Sigmoid colon (tissue), 7 donors: Measurements from ENCODE around the gene DNAH12. TPM values are rescaled to one million over a fixed set of nuclear protein-coding genes. Genes with fewer than 3 reads are reported as not detected.

Experiments used
- DNase-seq: peaks from one replicate; pipeline ENCODE4 v3.0.0-alpha.2; 2019
- H3K27ac ChIP-seq, 4 donors: fragments of 200-600 bp; sonication (generic); one replicate each; pipeline ENCODE4 v1.5.1; 2016 to 2019; ENCODE audit warnings: mild to moderate bottlenecking in 1 of 4
- H3K27me3 ChIP-seq, 3 donors: fragments of 200-600 bp; sonication (generic); one replicate each; pipeline ENCODE4 v1.5.1; 2019; ENCODE audit warnings: mild to moderate bottlenecking in 1 of 3
- H3K36me3 ChIP-seq, 4 donors: fragments of 200-600 bp; sonication (generic); one replicate each; pipeline ENCODE4 v1.5.1; 2016 to 2019
- H3K4me1 ChIP-seq, 4 donors: fragments of 200-600 bp; sonication (generic); one replicate each; pipeline ENCODE4 v1.5.1; 2017 to 2019
- H3K4me3 ChIP-seq, 4 donors: fragments of 200-600 bp; sonication (generic); one replicate each; pipeline ENCODE4 v1.5.1; 2017 to 2019; ENCODE audit warnings: mild to moderate bottlenecking in 2 of 4, moderate library complexity in 1 of 4
- H3K9me3 ChIP-seq, 4 donors: fragments of 200-600 bp in 3 of 4; sonication (generic) in 3 of 4; one replicate each; pipeline versions ENCODE4 v1.5.1 to v1.6.1; 2013 to 2019
- EP300 ChIP-seq, 4 donors: sonication (generic); formaldehyde crosslinking; IDR thresholded peaks; one replicate each; pipeline ENCODE4 v1.6.1; 2017; ENCODE audit warnings: antibody characterized with exemption in 4 of 4
- POLR2A ChIP-seq, 2 donors: fragments of 450-650 bp; IDR thresholded peaks; one replicate each; pipeline ENCODE4 v1.6.1; 2016; ENCODE audit warnings: antibody characterized with exemption in 2 of 2, mild to moderate bottlenecking in 2 of 2, moderate library complexity in 2 of 2
- POLR2AphosphoS5 ChIP-seq, 4 donors: sonication (generic); formaldehyde crosslinking; IDR thresholded peaks; one replicate each; pipeline ENCODE4 v1.6.1; 2017; ENCODE audit warnings: antibody characterized with exemption in 4 of 4
- WGBS, 2 donors: extraction: QIAGEN DNeasy Blood & Tissue Kit; methylation state at CpG; one replicate each; pipeline ENCODE4 v1.1.7; 2013; 5-methylcytosine and 5-hydroxymethylcytosine counted together
- intact Hi-C: fragments of 100-400 bp; cut with DNase I; formaldehyde crosslinking; loops from one replicate; pipeline ENCODE4 v1.15.1; 2023
- polyA plus RNA-seq, 3 donors: library from polyadenylated mRNA; stranded (reverse); fragments of 200-250 nt; gene quantifications; one replicate each; pipeline ENCODE4 v1.2.3, GENCODE V29; 2013
- total RNA-seq, 4 donors: library from RNA; depleted of rRNA; stranded (reverse); fragments of >200 nt; gene quantifications; one replicate each; pipeline ENCODE4 v1.1.0, GENCODE V29; 2016
- TF ChIP-seq, protein P1 (sequence below), 4 experiments: fragments of 450-650 bp in 3 of 4; fragments of 200-600 bp in 1 of 4; IDR thresholded peaks; one replicate each; pipeline ENCODE4 v1.5.1; 2016 to 2019; ENCODE audit warnings: antibody characterized with exemption in 4 of 4, mild to moderate bottlenecking in 3 of 4, moderate library complexity in 2 of 4
- donor health status: healthy with polysubstance abuse.
- donor health status: Bipolar disorder and iron deficiency.
- donor health status: healthy.

DNAH12 gene
- total and polyA plus RNA-seq, 7 donors, result 0.16 to 0.28 (median 0.27) TPM; not detected in 4

DNA sequence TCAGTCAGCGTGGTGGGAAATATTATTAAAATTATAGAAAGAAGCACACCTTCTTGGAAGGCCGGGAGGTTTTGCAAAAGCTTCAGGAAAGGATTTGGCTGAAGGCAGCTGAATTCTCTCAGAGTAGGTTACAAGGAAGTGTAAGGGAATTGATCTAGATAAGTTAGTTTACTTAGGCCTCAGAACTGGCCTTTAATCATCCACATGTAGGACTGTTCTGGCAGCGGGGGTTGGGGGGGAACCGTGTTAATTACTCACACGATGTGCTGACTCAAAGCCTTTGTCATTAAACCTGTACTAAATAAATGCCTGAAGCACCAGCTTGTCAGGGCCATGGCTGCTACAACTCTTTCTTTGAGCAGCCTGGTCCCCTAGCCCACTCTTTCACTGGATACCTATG is 264.5 kb downstream of the DNAH12 start:
- no peaks in the 10 kb centered on the region for H3K4me1 ChIP-seq
- no peak for DNase-seq
- TF ChIP-seq POLR2A (IDR thresholded peaks at IDR 0.05) (no peak), POLR2AphosphoS5 (IDR thresholded peaks at IDR 0.05) (no peak), EP300 (IDR thresholded peaks at IDR 0.05) (no peak)
- TF ChIP-seq, protein P1, sequence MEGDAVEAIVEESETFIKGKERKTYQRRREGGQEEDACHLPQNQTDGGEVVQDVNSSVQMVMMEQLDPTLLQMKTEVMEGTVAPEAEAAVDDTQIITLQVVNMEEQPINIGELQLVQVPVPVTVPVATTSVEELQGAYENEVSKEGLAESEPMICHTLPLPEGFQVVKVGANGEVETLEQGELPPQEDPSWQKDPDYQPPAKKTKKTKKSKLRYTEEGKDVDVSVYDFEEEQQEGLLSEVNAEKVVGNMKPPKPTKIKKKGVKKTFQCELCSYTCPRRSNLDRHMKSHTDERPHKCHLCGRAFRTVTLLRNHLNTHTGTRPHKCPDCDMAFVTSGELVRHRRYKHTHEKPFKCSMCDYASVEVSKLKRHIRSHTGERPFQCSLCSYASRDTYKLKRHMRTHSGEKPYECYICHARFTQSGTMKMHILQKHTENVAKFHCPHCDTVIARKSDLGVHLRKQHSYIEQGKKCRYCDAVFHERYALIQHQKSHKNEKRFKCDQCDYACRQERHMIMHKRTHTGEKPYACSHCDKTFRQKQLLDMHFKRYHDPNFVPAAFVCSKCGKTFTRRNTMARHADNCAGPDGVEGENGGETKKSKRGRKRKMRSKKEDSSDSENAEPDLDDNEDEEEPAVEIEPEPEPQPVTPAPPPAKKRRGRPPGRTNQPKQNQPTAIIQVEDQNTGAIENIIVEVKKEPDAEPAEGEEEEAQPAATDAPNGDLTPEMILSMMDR (IDR thresholded peaks at IDR 0.05), result no peak
- WGBS, 2 donors, result 60 to 89% methylated on average over 5 of the region's 5 CpGs
- no peak overlapping the region for H3K4me3 ChIP-seq
- no peak overlapping the region for H3K27ac ChIP-seq
- intact Hi-C loops, result no loop called here
- peaks cover 0 to 18% (median 0%) of the 10 kb centered on the region in 4 donors for H3K36me3 ChIP-seq
- no peaks in the 10 kb centered on the region for H3K27me3 ChIP-seq
- H3K9me3 ChIP-seq, result peaks cover 0 to 3% (median 0%) of the 10 kb centered on the region in 4 donors

DNA sequence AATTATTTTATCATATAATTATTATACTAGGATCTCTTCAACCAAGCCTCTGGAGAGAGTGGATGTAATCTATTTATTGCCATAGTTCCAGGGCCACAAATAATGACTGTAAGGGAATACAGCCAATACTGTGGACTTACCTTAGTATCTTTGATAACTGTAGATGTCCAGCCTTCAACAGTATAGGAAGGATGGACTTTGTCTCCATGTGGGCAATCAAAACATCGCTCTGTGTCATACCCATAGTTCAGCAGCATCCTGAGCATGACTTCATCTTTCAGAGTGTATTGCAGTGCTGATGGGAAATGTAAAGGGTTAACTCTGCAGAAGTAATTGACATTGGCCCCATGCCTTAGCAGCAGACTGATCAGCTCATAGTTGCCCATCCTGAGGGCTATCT is 265.9 kb downstream of the DNAH12 start:
- TF ChIP-seq, protein P1 (IDR thresholded peaks at IDR 0.05), result no peak
- TF ChIP-seq POLR2AphosphoS5 (IDR thresholded peaks at IDR 0.05), result no peak
- no peak for TF ChIP-seq POLR2A (IDR thresholded peaks at IDR 0.05)
- no peak for TF ChIP-seq EP300 (IDR thresholded peaks at IDR 0.05)
- 47 to 93% methylated on average over 1 of the region's 1 CpG for WGBS, 2 donors
- H3K4me3 ChIP-seq, result no peak overlapping the region
- intact Hi-C loops, result no loop called here
- H3K27me3 ChIP-seq, result no peaks in the 10 kb centered on the region
- peaks cover 0 to 30% (median 0%) of the 10 kb centered on the region in 4 donors for H3K36me3 ChIP-seq
- no peak for DNase-seq
- no peaks in the 10 kb centered on the region for H3K4me1 ChIP-seq
- H3K27ac ChIP-seq, result no peak overlapping the region
- peaks cover 0 to 3% (median 0%) of the 10 kb centered on the region in 4 donors for H3K9me3 ChIP-seq

DNA sequence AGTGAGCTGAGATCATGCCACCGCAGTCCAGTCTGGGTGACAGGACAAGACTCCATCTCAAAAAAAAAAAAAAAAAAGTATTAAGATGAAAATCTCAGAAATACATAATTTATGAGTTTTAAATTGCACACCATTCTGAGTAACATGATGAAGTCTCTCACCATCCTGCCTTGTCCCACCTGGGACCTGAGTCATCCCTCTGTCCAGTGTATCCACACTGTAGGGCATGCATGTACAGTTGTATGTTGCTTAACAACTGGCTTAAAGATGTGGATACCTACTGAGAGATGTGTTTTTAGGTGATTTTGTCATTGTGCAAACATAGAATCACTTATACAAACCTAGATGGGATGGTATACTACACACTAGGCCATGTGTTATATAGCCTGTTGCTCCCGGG is 268.8 kb downstream of the DNAH12 start:
- Histone ChIP-seq H3K27me3 (no peaks in the 10 kb centered on the region), H3K36me3 (peaks cover 0 to 53% (median 0%) of the 10 kb centered on the region in 4 donors)

DNA sequence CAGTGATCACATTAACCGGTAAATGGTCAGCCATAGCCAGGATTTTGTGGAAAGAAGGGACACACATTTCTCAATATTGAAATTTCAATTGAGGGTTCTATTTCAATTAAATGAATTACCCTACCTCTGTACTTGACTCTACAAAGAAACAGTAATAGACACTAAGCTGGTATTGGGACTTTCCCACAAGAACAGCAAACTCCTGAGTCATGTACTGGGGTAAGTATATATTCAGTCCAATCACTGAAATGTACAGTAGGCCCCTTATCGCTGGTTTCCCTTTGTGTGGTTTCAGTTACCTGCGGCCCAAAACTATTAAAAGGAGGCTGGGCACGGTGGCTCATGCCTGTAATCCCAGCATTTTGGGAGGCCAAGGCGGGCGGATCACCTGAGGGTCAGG is 269.3 kb downstream of the DNAH12 start:
- peaks cover 0 to 58% (median under 1%) of the 10 kb centered on the region in 4 donors for H3K36me3 ChIP-seq
- peaks cover 0 to 3% (median 0%) of the 10 kb centered on the region in 4 donors for H3K9me3 ChIP-seq
- no peaks in the 10 kb centered on the region for H3K4me1 ChIP-seq
- no peak overlapping the region for H3K4me3 ChIP-seq
- no peaks in the 10 kb centered on the region for H3K27me3 ChIP-seq
- intact Hi-C loops, result no loop called here
- no peak overlapping the region for H3K27ac ChIP-seq
- DNase-seq, result no peak
- 96 to 97% methylated on average over 6 of the region's 6 CpGs for WGBS, 2 donors
- TF ChIP-seq, protein P1 (IDR thresholded peaks at IDR 0.05), result no peak
- TF ChIP-seq POLR2AphosphoS5 (IDR thresholded peaks at IDR 0.05) (no peak), EP300 (IDR thresholded peaks at IDR 0.05) (no peak), POLR2A (IDR thresholded peaks at IDR 0.05) (no peak)

More for the DNA sequence above, 268.8 kb downstream of the DNAH12 start:
- Histone ChIP-seq H3K4me1 (no peaks in the 10 kb centered on the region), H3K9me3 (peaks cover 0 to 3% (median 0%) of the 10 kb centered on the region in 4 donors), H3K27ac (no peak overlapping the region), H3K4me3 (no peak overlapping the region)
- intact Hi-C loops, result no loop called here
- TF ChIP-seq POLR2A (IDR thresholded peaks at IDR 0.05) (no peak), EP300 (IDR thresholded peaks at IDR 0.05) (no peak), POLR2AphosphoS5 (IDR thresholded peaks at IDR 0.05) (no peak)
- TF ChIP-seq, protein P1 (IDR thresholded peaks at IDR 0.05), result no peak
- 96 to 97% methylated on average over 2 of the region's 2 CpGs for WGBS, 2 donors
- no peak for DNase-seq

DNA sequence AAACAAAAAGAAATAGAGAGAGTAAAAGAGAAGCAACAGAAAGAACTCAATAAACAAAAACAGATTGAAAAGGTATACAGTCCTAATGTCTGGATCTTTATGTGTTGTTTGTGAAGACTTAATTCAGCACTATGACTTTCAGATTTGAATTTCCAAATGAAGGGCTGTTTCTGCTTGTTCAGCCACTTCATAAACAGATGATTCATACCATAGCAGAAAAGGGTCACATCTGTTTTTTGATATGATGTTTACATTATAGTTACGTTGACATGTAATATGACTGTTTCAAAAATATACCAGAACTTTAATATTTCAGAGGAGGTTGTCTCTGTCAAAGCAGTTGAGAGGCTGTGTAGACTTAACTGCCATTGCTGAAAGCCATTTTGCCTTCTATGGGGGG is 275.7 kb downstream of the DNAH12 start:
- Histone ChIP-seq H3K4me1 (no peaks in the 10 kb centered on the region), H3K27me3 (no peaks in the 10 kb centered on the region), H3K4me3 (no peak overlapping the region), H3K36me3 (peaks cover 9 to 94% (median 26%) of the 10 kb centered on the region in 4 donors), H3K27ac (no peak overlapping the region), H3K9me3 (no peaks in the 10 kb centered on the region)
- WGBS, 2 donors, result 86 to 89% methylated on average over 1 of the region's 1 CpG
- intact Hi-C loops, result no loop called here
- TF ChIP-seq POLR2A (IDR thresholded peaks at IDR 0.05) (no peak), EP300 (IDR thresholded peaks at IDR 0.05) (no peak), POLR2AphosphoS5 (IDR thresholded peaks at IDR 0.05) (no peak)
- TF ChIP-seq, protein P1 (IDR thresholded peaks at IDR 0.05), result no peak
- DNase-seq, result no peak
